GM19468 (cell line): ENCODE measurements around the gene PYGO2.

Experiments used
- ATAC-seq: cut with Tn5 transposase; IDR thresholded peaks from one replicate; pipeline ENCODE4 v1.9.1; 2021; ENCODE audit warnings: mild to moderate bottlenecking, moderate library complexity, moderate number of reproducible peaks; ENCODE audit not compliant: unreplicated experiment; ENCODE audit errors: extremely low read depth

The PYGO2 gene, protein sequence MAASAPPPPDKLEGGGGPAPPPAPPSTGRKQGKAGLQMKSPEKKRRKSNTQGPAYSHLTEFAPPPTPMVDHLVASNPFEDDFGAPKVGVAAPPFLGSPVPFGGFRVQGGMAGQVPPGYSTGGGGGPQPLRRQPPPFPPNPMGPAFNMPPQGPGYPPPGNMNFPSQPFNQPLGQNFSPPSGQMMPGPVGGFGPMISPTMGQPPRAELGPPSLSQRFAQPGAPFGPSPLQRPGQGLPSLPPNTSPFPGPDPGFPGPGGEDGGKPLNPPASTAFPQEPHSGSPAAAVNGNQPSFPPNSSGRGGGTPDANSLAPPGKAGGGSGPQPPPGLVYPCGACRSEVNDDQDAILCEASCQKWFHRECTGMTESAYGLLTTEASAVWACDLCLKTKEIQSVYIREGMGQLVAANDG

DNA sequence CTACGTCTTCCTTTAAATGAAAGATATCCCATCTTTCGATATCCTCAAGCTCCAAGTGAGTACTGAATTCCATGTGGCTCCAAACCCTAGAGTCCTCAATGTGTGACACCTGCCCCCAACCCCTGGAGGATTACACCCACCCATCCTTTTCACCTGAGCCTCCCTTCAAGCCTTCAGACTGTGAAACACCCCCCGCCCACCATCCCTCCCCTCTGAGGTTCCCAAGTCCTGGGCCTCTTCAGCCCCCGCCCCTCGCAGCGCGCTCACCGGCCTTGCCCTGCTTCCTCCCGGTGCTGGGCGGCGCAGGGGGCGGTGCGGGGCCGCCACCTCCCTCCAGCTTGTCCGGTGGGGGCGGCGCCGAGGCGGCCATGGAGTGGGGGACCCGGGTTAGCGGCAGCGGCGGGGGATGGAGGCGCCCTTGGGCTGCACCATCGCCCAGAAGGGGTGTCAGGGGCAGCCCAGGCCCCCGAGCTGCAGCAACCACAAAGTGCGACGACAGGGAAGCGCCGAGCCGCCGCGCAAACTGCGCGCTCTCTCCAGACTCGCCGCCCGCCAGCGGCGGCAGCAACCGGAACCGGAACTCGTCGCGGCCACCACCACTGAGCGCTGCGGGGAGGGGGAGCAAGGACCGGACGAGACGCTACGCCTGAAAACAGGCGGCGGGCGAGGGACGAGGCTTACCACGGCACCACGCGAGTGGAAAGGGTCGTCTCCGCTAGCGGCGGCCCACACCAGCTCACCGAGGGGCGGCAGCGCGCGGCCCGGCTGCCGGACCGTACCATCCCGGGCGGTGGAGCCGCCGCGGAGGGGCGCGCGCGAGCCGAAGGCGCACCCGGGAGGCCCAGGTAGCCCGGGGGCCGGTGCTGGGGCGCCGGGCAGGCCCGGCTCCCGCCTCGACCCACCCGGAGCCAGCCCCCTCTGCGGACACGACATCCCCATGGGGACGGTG lies at the start of gene PYGO2:
TSS of gene PYGO2 (minus strand) at position 576 of the 949 bp plus-strand sequence. CDS start at position 370, 206 bp downstream.
- peak; percentile 40 for ATAC-seq

DNA sequence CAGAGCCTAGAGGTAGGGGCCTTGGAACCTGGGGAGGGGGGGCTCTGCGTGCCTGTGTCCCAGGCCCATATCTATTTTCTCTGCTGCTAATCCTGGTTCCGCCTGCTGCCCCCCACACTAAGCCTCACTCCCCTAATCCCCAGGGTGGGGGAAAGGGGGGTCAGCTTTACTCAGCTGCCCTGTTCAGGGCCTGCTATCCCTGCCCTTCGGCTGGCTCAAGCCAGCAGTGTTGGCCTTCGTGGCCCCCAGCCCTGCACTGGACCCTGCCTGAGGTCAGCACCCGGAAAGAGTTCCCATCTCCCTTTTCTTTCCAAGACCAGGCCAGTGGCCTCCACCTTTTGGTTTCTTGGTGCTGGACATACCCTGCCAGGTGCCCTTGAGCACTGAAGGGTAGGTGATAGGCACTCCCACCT lies 49.4 kb upstream of the PYGO2 start:
- ATAC-seq = no peak

DNA sequence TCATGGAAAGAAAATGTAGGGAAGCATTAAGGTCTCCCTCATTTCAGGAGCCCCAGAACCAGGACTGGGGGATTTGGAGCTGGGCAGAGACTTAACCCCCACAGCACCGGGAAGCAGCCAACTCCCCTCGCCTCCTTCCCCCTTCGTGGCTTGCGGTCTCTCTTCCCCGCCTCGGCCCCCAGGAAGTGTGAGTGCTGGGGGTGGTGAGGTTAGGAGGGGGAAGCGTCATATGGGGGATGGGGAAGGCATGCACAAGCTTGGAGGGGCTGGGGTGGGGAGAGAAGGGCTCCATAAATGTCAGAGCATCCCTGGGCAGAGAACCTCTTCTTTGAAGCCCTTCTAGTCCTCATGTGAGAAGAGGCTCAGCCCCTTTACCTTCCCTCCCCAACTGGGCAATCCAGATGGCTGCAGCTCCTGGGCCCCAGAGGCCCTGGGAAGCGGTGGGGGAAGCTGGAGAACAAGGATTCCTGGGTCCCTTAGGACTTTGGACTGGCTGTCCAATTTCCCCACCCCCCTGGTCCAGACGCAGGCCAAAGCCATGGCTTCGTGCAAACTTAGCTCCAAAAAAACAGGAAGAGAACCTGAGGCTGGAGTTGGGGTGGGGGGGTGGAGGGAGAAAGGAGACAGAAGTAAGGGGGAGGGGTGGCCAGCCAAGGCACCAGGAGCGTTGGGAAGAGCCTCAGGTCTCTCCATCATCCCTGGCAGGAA lies 48.8 kb upstream of the PYGO2 start:
- no peak for ATAC-seq

DNA sequence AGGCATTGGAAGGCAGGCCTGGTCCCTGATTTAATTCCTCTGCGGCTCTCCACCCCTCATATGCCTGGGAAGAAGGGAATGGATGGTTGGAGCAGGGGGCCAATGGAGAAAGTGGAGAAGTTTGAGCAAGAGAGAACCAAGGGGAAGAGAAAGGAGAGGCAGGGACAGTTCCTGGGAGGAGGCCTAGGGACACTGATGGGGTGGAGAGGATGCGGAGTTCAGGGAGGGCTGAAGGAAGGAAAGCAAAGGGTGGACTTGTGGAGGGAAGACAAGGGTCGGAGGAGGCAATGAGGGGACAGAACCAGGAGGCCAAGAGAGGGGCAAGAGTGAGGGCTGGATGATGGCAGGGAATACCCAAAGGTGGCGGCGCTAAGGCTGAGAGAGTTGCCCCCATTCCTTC lies 48.2 kb upstream of the PYGO2 start:
- no peak for ATAC-seq

DNA sequence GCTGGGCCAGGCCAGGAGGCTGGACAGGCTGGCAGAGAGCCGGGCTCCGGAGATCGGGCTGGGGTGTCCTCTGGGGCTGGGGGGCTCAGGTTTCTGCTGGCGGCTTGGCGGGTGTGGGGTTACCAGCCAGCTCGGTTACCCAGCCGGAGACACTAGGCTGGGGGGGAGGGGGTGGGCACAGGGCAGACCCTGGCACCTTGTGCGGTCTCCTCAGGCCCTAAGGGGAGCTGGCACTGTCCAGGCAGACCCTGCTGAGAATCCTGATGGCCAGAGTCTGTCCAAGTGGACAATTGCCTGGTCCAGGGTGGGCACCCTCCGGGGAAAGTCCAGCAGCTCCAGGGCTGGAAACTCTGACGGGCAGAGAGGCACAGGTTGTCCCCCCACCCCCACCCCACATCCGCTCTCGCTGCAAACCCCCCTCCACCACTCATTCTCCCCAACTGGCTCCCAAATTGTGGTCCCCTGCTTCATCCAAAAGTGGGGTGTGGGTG lies 47.7 kb upstream of the PYGO2 start:
- no peak for ATAC-seq

DNA sequence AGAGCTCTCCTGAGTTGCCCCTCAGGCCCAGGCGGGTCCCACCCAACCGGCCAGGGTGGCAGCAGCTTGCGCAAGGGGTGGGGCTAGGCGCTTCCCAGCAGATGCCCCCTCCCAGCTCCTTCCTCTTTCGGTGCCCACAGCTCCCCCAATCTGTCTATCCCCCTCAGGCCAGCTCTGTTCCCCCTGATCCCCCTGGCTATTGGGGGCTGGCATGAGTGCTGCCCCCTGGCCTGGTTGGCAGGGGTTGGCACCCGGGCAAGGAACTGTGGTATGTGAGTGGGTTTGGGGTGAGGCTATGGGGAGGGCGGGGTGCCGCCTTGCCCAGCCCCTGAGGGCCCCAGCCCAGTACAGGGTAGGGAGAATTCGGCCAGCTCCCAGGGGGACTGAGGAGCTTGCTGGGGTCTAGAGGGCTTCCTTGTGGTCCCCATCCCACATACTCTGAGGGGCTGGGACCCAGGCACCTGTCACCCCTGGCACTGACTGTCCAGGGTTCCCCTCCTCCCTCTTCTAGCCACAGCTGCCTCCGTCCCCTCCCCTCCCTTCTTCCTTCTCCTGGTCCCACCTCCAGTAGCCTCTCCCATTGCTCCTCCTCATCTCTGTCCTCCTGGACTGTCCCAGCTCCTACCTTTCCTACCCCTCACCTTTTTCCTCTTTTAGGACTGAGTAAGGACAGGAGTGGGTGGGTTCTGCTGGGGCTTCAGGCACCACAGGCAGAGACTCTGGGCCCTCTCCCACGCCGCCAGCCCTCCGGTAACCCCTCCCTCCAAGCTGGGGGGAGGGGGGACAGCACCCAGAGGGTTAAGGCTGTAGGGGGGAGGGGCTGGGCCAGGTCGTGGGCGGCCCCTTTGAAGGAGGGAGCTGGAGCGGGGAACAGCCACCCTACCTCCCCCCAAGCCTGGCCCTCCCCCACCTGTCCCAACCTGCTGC lies 46.7 kb upstream of the PYGO2 start:
- no peak for ATAC-seq

DNA sequence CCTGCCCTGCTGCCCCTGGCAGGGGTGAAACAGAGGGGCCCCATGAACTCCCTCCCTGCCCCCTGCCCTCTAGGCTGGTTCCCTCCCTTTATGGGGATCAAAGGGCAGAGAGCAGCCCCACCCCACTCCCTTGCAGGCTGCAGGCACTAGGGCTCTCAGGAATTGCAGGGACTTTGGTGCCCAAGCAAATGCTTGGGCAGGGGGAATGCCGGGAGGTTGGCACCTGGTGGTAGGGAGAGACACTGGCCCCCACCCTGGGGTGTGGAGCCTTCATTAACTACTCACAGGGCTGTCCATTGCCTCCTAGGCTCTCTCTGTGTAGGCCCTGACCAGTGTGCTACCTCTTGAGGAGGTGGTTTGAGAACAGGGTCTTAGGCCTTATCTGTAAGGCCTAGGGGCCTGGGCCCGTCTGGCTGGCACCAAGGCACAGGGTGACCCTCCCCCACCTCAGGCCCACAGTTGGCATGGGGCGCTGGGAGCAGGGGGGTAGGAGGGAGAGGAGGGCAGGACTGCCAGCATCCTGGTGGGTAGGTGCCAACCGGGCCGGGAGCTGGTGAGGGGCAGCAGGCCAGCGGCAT lies 45.8 kb upstream of the PYGO2 start:
- no peak for ATAC-seq

DNA sequence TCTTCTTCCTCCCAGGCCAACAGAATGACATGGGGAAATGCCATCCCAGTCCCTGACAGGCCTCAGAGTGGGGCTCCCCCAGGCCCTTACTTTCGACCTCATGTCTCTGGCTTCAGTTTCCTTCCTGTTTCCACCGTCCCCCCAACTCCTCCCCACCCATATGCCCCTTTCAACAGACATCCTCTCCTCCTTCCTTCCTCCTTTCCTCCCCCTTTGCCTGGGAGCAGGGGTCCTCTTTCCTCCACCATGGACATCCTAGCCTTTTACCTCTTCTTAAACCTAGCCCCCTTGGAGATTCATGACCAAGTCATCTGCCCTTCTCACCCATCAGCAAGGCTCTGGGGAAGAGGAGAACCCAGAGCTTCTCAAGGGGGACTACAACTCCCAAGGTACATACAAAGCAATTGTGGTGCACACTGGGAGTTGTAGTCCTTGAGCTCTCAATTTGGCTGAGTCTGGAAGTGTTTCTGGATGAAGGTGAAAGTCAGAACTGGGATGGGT lies 45.1 kb upstream of the PYGO2 start:
- no peak for ATAC-seq

DNA sequence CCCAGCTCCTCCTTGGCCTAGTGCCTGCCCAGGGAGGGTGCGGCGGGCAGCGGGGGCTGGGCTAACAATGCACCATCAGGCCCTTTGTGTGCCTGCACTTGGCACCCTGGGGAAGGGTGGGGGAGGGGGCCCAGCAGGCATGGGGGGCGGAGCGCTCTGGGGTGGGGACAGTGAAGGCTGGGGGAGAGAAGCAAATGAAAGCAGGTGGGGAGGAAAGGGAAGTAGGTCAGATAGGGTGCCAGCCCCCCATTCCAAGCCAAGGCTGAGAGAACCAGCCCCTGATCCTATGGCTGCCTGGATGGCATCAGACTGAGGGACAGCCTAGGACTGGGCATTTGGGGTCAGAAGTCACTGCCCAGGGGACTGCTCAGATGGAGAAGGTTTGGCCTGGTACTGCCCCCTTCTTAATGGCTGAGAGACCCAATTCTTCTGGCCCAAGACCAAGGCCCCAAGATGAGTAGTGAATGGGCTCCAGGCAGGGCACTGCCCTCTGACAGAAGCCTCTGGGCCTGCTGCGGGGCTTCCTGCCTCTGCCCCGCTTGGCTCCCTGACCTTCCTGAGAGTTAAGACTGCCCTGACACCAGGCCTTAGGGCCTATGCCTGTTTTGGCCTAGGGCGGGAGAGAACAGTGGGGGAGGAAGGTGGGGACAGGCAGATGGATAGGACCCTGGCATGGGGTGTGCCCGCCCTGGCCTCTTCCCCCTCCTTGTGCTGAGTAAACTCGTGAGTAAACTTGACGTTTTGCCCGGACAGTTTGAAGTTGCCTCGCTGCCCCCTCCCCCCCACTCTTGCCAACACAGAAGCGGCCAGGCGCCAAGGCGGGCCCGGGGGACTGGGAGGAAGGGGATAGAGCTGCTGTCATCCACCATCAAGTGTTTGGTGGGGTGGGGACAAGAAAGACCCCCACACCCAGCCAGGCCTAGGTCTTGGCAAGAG lies 43.8 kb upstream of the PYGO2 start:
- ATAC-seq = no peak

DNA sequence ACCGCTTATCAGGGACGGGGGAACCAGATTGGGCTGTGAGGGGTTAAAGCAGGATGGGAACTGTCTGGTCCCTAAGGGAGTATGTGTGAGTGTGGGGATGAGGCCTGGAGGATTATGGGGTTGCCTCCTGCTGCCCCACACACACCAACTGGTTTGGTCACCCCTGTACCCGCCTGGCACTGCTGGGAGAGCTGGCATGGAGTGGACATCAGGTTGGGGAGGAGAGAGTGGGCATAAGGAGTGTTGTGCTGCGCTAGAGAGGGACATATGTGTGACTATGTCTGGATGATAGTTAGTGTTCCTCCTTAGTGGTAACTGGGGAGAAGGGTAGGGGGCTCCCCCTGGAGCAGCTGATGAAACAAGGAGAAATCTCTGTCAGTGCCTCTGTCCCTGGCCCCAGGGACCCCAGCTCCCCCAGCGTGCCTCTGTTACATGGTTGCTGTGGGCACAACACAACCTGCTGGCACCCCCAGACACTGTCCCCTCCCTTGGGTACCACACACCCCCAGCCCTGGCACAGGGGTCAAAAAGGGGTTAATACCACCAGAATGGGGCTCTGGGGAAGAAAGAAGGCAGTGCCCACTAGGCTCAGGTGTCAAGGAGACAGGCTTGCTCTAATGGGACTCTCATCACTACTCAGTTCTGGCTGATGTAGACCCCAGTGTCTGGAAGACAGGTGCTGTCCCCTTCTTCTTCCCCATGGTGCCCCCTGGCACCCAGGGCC lies 42.9 kb upstream of the PYGO2 start:
- no peak for ATAC-seq

DNA sequence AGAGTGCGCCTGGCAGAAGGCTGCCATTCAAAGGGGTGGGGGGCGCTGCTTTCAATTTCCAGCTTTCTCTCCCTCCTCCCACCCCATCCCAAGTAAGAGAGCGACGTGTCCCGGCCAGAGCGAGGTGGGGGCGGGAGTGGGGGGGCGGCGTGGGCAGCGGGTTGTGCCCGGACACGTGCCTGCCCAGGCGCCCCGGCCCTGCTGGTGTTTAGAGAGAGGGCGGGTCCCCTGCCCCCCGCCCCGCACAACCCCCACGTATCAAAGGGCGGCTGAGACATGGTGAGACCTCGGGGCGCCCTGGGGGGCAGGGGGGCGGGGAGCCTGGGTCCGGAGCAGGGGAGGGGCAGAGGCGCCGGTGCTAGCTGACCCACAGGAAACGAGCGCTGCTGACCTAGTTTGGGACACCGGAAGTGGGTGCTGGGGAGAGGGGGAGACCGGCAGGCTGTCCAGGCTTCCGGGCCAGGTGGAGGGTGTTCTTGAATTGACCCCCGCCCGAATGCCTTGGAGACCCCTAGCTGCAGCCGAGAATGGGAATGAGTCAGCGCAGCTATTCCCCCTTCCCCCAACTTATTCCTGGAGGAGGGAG lies 42.3 kb upstream of the PYGO2 start:
- no peak for ATAC-seq

DNA sequence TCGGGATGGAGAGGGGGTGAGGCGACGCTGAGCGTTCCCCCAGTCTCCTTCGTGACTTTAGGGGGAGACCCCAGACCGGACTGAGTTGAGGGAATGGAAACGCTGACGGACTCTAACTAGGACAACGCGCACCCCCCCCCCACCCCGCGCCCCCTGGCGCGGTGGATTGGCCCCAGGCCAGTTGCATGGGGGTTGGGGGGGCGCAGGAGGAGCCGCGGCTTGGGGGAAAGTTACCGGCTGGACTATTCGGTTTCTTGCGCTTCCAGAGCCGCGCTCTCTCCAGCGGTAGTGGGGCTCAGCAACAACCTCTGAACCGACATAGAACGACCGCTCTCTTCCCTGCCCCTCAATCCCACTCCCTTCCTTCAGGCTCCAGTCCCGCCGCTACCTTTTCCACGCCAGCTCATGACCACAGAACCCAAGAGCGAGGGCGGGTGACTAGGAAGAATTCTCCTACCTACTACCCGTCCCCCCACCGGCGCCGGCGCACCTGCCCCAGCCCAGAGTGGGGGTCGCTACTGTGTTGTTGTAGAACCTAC lies 41.7 kb upstream of the PYGO2 start:
- ATAC-seq = no peak

DNA sequence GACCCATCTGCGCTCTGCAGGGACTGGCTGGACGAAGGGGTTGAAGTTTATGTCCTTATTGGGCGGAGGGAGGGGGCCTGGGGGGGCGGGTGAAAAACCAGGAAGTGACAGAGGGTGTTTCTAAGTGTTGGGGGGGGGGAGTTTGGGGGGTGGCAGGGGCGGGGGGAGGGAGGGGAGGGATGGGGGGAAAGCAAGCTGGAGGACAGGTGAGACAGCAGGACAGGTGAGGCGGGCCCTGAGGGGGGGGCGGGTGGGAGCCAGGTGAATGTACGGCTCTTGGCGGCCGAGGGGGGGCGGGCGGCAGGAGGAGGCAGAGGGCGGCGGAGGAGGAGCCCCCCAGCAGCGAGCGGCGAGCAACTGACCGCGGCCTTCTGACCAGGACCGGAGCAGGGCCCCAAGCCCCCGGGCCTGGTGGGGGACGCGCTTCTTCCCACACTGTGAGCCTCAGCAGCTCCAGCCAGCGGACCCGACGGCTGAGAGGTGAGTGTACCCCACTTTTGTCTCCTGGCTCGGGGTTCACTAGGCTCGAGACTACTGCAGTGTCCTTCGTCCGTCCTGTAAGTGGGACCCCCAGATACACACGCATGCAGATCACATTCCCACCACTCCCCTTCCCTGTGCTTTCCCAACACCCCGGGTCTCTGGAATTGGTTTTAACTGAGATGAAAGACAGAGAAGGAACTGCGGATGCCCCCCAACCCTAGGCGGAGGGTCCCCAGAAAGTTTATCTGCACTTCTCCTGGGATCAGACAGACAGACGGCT lies 41.1 kb upstream of the PYGO2 start, which contains the start of gene ZBTB7B:
TSS of gene ZBTB7B (plus strand) at position 339 of the 763 bp plus-strand sequence. CDS start 11,859 bp downstream, outside the sequence.
- ATAC-seq = no peak

DNA sequence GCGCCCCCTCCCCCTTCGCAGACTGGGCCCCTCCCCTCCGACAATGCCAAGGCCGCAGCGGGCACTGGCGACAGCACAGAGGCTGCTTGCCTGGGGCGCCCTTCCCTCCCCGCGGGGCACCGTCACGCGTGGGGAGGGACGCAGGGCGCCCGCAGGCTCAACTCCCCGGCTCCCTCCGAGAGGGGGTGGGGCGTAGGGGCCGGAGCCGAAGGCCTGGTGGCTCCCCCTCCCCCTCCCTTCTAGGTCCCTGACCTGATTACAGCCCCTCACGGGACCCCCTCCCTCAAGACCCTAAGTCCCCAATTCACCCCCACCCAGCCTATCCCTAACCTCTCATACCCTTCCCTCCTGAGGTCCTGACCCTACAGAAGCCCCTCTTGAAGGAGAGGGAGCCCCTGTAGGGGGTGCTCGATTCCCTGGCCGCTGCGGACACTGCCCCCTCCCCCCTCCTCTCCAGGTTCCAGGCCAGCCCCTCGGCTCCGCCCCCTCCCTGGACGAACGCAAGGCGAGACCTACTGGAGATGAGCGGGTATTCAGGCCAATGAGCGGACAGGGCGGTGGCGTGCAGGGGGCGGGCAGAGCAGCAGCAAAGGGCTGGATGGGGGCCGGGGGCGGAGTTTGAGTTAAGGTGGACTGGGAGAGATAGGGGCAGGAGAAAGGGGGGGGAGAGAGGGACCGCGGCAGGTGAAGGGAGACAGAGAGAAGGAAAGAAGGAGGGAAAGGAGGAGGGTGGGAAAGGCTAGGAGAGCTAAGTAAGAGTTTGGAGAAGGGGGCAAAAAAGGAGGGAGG lies 40.3 kb upstream of the PYGO2 start:
- no peak for ATAC-seq

DNA sequence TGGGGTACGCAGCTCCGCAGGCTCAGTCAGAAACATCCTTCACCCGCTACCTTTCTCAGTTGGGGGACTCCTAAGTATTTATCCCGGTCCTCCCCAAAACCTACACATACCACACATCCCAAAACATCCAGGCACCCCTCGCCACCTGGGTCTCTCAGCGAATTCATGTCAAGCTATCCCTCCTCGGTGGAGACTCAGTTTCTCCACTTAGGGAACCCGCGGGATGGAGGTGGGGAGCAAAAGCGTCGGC lies 39.8 kb upstream of the PYGO2 start:
- ATAC-seq = no peak
